HG03139 (cell line): ENCODE measurements around the gene PTAR1.

Experiments
- ATAC-seq: cut with Tn5 transposase; IDR thresholded peaks from one replicate; pipeline ENCODE4 v1.9.1; 2021; ENCODE audit not compliant: unreplicated experiment

PTAR1 gene

DNA sequence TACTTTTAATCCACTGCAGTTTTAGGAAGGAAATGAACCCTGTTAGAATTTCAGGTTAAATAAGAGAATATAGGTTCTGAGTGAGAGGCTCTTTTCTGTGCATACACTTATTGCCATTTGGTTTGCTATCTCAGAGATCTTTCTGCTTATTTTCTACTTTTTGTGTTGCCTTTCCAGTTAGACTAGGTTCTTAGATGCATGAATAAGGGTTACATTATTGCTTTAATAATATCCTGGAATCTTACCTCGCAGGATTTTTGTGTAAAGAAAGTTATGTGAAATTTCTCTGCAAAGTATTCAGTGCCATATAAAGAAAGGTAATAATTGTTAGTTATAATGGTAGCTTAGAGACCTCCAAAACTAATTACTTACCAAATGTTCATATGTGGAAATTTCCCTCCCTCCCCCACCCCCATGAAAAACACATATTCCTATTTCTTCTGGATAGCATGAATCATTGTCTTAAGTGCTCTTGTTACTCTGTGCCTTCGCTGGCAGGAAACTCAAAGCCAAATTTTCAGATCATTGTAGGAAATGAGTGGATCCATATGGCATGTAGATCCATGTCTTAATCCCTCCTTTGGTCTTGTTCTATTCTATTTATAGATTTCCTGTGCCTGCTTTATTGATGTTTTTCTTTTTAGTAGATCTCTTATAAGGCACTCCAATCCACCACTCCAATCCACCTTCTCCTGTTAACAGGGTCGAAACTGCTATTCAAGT is 84.9 kb downstream of the PTAR1 start:
- ATAC-seq = no peak

- no peak for ATAC-seq
These were observed 85.6 kb downstream of the PTAR1 start for GRCh38 chr9:69674112-69674685.

GRCh38 chr9:69673311-69673640 is 86.5 kb downstream of the PTAR1 start:
- ATAC-seq = no peak

DNA sequence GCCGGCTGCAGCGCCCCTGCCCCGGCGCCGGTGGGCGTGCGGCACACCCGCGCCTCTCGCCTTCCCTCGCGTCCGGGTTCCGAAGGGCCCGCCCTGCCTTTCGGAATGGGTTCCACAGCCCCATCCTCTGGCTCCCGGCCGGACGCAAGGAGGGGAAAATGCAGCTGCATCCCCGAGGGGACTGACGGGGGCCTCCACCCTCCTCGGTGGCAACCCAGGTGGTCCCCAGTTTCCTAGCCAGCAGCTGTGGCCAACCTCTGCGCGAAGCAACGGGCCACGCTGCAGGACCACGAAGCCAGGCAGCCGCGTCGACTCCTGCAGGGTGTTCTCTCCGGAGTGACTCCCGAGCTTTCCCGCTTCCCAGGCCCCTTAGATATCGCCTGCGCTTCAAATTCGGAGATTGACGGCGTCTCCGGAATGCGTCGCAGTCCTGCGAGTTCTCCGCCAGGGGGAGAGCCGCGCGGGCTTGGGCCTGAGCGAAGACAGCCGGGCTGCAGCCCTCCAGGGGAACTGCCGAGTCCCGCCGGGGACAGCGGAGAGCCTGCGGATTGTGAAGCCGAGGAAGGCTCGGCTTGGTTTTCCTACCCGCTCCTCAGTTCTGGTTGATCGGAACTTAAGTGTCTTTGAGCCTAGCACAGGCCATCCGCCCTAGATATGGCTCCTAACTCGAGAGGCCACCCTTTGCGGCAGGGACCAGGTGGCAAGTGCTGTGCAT is 87.1 kb downstream of the PTAR1 start:
- peak; percentile 93 for ATAC-seq

DNA sequence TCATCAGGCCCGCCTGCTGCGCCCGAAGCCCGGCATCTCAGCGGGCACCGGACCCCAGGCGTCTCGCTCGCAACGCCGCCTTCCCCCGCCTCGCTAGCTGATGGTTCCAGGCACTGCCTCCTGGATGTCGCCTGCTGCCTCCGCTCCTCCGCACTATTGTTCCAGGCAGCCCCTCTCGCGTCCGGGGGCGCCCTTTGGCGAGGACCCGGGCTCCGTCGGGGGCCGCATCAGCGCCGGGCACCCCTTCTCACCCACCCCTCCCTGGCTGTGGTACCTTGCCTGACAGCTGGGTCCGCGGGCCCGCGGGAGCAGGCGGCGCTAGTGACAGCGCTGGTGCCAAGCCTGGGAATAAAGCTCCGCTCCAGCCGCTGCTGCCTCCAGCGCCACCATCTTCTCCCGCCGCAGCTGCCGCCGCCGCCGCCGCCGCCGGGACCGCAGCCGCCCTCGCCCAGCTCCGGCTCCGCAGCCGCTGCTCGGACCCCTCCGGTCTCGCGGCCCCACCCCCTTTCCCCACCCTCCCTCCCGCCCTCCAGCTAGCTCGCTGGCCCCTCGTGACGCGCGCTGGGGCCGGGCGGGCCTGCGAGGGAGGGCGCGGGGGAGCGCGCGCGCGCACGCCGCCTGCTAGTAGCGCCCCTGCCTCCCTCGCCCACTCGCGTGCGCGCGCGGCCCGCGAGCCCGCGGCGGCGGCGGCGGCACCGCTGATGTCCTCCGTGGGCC is 87.8 kb downstream of the PTAR1 start, which contains the start of gene APBA1:
Gene APBA1, minus strand, starts transcription at position 493 of the 717 bp plus-strand sequence.
- peak; percentile 20 for ATAC-seq

DNA sequence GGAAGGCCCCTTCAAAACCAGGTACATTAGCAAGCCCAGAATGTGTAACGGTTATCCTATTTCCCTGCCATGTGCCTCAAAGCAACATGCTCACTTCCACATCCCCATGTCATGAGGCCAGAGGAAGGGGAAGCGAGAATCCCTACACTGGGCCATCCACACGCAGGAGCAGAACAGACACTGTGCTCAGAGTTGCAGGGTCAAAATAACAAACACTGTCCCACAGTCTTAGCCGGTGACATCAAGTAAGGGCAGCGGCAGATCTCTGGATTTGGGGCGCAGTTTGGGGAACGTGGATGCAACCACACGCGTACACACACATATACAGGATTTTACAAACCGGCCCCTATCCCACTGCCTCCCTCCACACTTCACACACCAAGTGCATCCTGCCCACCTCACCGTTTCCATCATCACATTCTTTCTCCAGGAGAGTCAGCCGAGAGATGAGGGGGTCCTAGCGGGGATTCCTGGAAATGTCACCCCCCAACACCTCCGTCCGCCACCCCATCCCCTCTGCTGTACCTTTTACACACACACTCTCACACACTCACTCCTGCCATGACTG is 88.4 kb downstream of the PTAR1 start:
- ATAC-seq = no peak

DNA sequence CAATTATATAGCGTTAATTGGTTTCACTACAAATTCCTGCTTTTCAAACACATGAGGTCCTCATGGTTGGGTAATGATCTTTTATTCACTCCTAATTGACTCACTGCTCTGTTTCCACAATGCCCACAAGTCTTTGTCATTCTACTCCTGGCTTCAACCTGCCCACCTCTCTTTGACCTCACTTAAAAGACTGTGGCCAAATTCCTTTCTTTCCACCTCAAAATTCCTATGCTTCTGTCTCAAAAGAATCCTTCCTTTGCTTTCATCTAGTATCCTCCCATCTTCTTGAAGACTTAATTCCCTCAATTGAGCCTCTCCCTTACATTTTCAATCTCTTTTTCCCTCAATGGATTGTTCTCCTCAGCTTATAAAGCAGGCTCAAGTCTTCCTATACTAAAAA is 92.5 kb downstream of the PTAR1 start:
- ATAC-seq = no peak

DNA sequence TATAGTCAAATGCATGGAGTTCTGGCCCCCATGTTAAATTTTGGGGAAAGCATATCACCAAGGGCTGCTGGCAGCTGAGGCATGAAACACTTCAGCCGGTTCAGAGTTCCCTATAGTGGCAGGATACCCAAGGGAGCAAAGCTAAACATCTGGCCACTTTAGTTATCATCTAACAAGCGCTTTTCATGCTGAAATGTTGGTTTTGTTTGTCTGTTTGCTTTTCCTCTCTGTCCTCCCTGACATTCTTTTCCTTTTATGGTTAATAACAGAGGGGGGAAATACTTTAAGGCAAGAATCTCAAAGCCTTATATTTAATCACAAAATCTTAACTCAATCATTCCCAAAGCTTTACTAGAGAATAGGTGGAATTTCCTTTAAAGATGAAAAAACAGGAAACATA is 99.5 kb downstream of the PTAR1 start:
- ATAC-seq = no peak
